Activated CD8-positive, alpha-beta memory T cell treated with anti-CD3 and anti-CD28 coated beads, Interleukin-2, amount 50 U/mL, for 24 hours (primary cell): Measurements from ENCODE around the gene B3GAT1.

Experiments
- DNase-seq: peaks from one replicate; pipeline ENCODE4 v3.0.0-alpha.2; 2020; ENCODE audit errors: extremely low read depth

B3GAT1 gene

DNA sequence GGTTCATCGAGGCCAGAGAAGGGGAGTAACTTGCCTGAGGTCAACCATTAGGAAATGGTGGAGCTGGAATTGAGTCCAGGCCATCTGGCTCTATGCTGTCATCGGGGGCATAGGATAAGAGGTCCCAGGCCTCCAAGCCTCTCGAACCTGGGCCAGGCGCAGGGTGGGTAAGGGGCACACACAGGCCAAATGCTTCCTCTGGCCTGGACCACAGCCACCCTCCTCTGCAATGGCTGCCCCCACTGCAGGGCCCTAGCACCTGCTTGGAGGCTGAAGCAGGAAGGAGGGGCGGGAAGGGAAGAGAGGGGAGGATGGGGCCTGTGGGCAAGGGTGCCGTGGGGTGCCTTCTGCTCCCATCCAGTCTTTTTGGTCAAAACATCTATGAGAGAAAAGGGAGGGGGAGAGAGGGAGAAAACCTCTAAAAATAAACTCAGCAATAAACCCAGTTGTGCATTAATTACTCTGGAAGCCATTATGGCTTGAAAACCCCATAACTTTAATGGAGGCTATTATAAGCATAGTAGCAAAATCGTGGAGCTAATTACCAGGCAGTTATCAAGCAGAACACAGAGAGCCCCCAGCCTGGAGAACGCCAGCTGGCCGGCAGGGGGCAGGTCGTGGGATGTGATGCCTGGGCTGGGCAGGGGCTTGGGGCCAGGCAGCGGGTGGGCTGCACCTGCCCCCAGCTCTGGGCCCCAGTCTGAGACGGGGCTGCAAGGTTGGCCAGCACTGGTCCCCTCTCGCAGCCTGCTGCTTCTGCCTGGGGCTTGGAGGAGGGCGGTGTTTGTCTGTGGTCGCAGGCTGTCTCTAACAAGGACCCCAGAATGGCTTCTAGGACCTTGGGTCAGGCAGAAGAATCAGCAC, 21.1 kb downstream of the B3GAT1 start:
- no peak for DNase-seq

DNA sequence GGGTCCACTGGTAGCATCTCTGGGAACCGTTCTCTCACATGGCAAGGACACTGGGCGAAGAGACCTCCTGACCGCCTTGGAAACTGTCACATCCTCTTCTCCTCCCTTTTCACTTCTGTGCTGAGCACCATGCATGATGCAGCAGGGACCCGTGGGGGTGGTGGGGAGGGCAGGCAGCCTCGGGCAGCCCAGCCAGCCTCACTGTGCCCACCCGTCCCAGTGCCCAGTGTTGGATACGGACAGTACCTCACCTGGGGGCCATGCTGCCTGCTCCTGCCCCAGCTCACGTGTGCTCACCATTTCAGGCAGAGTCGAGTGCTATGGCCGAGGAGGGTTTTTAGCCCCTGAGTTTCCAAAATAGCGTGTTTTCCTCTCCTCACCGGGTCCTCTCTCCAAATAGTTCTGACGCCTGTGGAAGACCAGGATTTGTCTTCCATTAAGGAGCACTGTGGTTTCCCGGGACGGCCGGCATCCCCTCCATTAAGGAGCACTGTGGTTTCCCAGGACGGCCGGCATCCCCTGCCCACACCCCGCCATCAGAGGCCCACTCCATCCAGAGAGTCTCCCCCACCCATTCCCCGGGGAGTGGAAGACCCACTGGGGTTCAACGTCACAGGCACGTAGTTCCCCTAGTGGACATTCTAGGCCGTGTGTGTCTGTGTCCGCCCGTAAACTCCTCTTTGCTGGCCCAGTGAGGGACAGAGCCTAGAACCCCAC, 22.4 kb downstream of the B3GAT1 start:
- DNase-seq, result no peak

DNA sequence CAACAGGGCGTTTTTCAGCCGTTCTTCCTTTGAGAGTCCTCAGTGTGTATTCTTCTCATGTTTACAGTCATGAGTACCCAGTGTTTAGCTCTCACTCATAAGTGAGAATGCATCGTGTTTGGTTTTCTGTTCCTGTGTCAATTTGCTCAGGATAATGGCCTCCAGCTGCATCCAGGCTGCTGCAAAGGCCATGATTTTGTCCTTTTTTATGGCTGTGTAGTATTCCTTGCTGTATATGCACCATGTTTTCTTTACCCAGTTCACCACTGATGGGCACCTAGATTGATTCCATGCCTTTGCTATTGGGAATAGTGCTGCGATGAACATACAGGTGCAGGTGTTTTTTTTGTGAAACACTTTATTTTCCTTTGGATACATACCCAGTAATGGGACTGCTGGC, 23.5 kb downstream of the B3GAT1 start:
- no peak for DNase-seq

DNA sequence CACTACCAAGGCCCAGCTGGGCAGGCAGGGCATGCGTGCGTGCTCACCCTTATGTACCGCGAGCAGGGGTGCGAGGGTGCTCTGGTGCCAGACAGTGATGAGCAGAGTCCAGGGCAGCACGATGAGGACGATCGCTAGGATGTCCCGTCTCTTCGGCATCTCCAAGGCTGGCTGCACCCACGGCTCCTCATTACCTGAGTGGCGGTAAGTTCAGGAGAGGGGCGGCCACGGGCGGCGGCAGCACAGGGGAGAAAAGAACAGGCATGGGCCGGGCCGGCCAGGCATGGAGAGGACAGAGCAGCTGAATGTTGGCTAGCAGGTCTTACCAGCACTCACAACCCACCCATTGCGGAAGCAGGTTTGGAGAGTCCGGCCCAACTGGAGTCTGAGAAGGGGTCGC, 24.5 kb downstream of the B3GAT1 start:
- DNase-seq, result no peak

DNA sequence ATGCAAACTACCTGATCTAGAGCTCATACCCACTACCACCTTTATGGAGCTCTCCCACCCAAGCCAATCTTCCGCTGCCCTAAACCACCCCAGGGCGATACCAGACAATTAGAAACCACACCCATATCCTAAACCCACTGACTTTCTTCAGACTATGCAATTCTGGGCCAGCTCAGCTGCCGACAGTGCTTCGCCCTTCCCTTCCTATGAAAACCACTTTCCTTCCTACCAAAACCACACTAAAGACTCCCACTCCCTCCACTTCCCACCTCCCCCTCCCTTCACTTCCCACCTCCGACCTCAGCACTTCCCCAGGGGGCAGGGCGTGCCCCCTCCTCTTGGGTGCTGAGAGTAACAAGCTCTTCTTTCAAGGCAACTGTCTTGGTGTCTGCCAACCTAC, 25.1 kb downstream of the B3GAT1 start:
- no peak for DNase-seq

DNA sequence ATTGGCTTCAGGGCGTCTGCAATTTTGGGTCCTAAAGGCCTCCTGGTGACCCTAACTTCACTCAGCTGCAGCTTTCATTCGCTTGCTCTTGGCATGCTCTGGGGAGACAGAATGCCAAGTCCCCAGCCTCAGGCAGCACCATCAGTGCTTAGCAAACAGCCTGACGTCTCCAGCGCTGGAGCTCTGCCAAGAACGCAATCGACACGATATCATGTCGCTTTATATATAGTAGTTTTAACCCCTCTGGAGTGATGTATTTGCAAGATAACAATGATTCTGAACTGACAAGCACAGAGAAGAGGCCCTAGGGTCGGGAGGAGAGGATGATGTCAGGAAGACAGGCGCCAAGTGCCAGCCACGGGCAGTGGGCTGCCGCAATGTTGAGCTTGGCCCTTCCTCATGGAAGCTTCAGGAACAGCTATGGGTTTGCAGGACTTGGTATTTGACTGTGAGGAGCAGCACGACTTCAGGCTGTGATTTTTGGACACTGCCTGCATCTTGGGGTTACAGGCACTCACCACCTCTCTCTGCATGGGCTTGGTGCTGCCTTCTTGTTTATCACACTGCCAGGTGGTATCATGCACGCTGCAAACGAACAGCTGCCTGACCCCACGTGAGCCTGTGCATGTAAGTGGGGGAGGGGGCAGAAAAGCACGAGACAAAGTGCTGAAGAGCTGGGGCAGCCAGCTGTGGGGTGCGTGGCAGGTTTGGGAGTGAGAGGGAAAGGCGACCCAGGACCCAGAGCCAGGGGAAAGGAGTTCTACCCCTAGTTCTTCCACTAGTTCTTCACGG, 26.1 kb downstream of the B3GAT1 start:
- DNase-seq, result no peak

DNA sequence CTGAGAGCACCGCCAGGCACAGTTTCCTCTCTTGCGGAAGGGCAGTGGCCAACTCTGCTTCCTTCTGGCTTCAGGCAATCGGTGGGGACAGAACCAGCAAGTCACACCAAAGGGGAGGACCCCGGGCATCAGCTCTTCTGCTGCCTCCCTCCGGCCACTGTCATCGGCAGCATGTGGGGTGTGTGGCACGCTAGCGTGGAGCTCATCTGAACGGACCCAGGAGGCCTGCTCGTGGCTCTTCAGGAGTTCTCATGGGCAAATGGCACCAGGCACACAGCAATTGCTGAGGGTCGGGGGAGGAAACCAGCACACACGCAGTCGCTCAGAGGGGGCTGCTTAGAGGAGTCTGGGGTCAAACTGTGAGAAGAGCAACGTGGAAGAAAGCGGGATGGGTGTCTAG, 26.9 kb downstream of the B3GAT1 start:
- no peak for DNase-seq

DNA sequence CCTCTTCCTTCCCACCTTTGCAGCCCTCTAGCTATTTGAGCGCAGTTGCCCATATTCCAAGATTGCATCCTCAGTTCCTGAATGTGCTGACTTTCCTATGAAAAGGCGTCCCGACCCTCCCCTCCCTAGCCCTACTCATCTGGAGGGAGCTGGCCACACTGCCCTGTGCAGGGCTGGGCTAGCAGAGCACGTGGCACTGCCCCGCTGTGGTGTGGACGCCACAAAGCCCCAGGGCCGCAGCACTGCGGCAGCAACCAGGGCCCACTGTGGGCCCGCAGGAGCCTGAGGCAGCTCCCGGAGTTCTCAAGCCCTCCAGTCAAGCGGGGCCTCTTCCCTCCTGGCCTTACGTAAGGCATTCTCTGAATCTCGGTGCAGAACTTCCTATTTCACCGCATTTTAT, 27.6 kb downstream of the B3GAT1 start:
- no peak for DNase-seq

DNA sequence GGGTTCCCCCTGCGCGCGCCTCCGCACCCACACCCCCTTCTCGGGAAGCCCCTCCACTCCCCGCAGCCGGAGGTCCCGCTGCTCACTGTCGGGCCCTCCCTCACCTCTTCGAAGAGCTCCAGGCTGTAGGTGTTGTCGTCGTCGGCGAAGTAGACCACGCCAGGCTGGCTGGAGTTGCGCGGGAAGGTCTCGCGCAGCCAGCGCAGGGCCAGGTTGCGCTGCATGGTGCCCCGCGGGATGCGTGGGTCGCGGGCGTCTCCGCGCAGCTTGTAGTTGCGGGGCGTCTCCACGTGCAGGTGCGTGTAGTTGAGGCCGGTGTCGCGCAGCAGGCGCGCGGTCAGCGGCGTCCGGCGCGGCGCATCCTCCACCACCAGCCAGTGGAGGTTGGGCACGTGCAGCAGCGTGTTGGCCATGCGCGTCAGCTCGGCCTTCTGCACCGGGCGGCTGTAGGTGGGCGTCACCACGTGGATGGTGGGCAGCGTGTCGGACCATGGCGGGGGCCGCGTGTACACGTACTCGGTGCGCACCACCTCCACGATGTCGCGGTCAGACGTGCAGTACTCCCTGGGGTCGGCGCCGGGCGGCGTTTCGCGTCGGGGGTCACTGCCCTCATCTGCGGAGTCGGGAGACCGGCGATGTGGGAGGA, 28.3 kb downstream of the B3GAT1 start:
- DNase-seq, result no peak

DNA sequence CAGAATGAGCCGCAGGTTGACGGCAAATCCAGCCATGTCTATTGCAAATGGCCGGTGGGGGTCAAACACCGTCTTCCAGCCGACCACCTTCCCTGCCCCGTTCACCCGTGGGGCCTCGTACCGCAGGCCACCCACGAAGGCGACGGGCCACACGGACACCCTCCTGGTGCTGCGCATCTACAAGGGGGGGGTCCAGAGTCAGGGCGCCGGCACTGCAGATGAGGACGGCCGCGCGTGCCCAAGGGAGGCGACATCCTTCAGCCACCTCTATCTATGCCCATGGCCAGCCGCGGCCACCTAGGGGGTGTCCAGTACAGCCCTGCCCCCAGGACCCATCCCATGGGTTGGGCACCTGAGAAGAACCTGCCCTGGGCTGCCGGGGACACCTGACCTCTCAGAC, 29.2 kb downstream of the B3GAT1 start:
- no peak for DNase-seq

DNA sequence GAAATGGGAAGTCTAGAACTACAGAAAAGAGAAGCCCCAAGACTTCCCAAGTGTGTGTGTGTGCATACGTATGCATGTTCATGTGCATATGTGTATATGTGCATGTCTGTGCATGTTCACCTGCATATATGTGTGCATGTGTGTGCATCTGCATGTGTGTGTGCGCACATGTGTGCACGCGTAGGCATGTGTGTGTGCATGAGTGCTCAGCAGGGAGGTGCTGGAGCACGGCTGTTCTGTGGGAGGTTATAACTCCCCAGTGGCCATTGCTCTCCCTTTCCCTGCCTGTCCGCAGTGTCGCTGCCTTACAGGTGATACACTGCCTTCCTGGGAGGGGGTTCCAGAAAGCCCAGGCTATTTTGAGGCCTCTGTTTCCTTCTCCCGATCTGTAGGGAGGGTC, 29.8 kb downstream of the B3GAT1 start:
- DNase-seq, result no peak

DNA sequence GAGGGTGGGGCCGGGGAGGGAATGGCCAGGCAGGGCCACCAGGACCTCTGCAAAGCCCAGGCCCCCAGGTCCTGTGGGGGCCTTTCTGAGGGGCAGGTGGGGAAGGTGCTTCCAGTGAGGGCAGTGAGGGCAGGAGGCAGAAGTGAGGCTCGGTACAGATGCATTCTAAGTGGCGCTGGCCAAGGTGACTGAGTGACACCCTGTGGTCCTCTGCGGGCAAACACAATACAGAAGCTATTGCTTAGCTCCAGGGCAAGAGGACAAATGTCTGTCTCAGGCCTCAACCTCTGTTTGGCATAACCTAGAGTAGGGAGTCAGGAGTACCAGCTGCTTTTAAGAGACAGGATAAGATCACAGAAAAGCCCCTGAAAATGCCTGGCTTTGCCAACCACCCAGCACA, 31.3 kb downstream of the B3GAT1 start:
- DNase-seq, result no peak

DNA sequence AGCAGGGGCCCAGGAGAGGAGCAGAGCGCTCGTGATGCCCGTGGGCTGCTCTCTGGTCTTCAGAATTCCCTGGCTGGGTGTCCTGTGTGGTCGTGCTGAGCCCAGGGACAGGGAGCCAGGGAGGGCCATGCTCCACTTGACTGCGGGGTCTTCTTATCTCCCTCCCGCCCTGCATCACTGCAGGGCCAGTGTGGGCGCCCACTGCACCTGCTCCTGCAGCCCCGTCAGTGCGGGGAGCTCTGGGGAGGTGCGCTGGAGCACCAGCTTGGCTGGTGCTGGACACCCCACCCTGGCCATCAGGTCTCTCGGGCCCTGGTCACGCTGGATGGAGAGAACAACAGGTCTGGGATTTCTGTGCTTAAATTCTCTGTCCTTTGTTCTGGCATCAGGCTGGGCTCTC, 31.8 kb downstream of the B3GAT1 start:
- no peak for DNase-seq

DNA sequence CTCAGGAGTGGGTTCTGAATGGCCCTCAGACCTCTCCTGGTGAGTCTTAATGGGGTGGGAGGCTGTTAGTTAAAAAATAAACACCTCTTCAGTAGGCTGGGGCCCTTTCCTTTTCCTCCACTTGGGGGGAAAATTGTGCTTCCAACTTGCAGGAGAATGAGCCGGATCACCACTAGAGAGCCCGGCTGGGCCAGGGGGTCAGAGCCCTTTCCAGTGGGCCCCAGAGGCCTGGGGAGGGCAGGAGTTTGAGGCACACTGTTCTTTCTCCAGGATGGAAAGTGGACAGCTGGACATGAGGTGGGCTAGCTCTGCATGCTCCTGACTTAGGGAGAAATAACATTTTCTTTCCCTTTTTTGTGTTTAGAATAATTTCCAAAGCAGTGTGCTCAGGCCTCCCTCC, 32.8 kb downstream of the B3GAT1 start:
- DNase-seq, result no peak

DNA sequence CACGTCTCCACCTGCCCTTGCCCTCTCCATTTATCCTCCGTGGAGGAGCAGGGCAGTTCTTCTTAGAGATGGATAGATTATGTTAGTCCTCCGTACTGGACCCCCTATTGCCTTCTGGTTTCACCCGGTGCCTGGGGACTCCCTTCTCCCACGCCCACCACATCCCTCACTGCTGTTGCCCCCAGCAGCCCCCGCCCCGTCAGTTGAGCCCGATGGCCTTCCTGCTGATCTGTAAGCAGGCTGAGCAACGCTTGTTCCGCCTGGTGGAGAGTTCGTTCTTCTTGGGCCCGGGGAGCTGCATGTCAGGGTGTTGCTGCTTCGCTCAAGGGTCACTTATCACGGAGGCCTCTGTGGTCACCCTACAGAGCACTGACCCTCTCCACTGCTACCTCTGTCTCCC, 34.2 kb downstream of the B3GAT1 start:
- no peak for DNase-seq

DNA sequence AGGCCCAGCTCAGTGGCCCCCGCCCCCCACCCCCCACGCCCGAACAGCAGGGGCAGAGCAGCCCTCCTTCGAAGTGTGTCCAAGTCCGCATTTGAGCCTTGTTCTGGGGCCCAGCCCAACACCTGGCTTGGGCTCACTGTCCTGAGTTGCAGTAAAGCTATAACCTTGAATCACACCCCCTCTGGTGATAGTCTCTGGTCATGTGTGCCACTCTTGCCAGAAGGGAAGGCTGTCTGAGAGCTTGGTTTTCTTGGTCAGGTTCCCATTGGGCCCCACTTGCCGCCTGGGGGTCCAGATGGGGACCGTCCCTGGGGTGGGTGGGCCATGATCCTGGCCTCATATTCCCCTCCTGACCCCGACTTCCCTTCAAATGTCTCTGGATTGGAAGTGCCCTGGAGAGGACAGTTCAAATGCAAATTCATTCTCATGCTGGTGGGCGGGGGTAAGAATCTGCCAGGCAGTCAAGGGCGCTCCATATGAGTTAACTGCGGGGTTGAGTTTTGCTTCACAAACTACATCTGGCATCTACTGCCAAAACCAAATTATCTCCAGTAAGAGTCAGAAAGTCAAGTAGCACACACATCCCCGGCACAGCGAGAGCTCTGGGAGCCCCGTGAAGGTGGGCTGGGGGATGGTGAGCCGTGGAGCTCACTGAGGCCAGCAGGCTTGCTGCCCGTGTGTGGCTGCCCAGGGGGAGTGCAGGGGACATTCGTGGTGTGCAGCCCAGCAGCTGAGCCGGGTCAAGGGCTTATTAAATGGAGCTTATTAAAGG, 35.7 kb downstream of the B3GAT1 start:
- DNase-seq, result no peak

DNA sequence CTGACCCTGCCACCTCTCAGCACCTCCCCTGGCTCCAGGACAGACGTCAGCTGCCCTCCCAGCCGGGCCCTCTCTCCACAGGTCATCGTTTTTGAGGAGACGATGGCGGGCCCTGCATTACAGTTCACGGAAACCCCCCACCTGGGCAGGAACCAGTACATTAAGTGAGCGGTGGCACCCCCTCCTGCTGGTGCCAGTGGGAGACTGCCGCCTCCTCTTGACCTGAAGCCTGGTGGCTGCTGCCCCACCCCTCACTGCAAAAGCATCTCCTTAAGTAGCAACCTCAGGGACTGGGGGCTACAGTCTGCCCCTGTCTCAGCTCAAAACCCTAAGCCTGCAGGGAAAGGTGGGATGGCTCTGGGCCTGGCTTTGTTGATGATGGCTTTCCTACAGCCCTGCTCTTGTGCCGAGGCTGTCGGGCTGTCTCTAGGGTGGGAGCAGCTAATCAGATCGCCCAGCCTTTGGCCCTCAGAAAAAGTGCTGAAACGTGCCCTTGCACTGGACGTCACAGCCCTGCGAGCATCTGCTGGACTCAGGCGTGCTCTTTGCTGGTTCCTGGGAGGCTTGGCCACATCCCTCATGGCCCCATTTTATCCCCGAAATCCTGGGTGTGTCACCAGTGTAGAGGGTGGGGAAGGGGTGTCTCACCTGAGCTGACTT, 37.0 kb downstream of the B3GAT1 start:
- DNase-seq, result no peak

DNA sequence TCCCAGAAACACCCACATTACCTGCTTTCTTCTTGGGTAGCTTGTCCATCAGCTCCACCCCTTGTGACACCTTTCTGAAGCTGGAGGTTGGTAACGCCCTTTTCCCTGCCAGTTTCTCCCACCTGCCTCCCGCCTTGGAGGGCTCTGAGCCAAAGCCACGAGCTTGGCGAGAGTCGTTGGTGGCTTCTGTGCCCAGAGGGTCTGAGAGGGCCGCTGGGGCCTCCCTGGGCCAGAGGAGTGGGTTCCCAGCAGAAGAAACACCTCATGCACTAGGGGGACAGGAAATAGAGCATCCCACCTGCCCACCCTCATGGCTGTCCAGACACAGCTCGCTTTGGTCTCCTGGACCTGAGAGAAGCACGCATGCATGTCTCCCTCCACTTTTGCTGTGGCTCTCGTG, 37.9 kb downstream of the B3GAT1 start:
- DNase-seq, result no peak

DNA sequence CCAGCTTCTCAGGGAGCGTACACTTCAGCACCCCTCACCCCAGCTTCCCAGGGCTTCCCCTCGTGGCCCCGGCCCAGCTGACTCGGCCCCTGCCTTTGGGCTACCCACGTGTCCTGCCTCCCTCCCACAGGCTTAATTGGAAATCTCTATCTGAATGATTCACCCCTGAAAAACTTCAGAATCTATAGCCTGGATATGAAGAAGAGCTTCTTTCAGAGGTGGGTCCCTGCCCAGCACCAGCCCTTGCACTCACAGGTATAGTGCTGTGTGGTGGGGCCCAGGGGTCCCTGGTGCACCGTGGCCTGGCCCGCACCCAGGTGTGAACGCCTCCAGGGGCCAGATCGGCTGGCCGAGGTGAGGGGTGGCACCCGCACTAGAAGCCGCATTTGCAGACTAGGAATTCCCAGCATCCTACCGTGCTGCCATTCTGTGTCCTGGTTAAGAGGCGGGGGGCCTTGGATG, 38.4 kb downstream of the B3GAT1 start:
- no peak for DNase-seq

DNA sequence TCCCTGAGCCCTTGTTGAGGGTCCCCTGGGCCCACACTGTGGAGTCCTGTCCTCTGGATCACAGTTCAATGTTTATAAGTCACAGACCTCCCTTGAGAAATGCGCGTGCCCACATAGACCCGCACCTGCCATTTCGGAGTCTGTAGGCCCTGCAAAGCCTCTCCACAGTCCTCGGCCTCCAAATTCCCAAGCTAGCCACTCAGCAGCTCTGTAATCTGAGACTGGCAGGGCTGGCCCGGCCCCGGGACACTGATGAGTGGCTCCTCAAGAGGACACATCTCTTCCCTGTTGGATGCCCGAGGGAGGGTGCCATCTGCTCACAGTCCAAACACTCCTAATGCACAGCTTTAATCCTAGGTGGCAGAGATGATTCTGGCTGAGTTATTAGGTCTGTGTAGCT, 39.1 kb downstream of the B3GAT1 start:
- DNase-seq, result no peak

DNA sequence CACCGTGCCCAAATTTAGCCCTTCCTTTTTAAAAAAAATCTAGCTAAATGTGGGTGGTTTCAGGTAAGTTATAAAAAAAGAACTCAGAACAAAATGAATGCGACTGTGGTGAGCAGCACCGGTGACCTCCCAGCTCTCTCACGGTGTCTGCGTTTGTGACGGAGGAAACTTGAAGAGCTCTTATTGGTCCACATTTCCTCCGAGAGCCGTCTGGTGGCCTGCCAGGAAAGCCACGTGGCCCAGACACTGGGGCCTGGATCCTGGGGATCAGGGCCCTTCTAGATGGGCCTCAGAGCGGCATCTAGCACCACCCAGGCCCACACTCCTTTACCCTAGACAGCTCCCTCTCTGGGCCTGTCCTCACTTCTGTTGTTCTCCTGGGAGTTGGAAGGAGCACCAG, 39.5 kb downstream of the B3GAT1 start:
- no peak for DNase-seq
